Right lobe of liver (tissue), 4 donors: ENCODE measurements around the gene SERTAD3.

ENCODE experiments used
- POLR2A ChIP-seq: fragments of 450-650 bp; IDR thresholded peaks from one replicate; pipeline ENCODE4 v1.6.1; 2017; ENCODE audit warnings: antibody characterized with exemption, mild to moderate bottlenecking
- TF ChIP-seq, protein P1 (sequence below), 4 donors: fragments of 200-600 bp in 3 of 4; fragments of 450-650 bp in 1 of 4; IDR thresholded peaks; one replicate each; pipeline versions ENCODE4 v1.5.1 to v1.8.0; 2016 to 2022; ENCODE audit warnings: antibody characterized with exemption in 4 of 4, mild to moderate bottlenecking in 2 of 4
- donor health status: DM: no; HTN: no; CAD: no.
- donor health status: DM: no; HTN: no; CAD: no.
- donor health status: DM: no; HTN: yes; CAD: no.

- TF ChIP-seq, protein P1, sequence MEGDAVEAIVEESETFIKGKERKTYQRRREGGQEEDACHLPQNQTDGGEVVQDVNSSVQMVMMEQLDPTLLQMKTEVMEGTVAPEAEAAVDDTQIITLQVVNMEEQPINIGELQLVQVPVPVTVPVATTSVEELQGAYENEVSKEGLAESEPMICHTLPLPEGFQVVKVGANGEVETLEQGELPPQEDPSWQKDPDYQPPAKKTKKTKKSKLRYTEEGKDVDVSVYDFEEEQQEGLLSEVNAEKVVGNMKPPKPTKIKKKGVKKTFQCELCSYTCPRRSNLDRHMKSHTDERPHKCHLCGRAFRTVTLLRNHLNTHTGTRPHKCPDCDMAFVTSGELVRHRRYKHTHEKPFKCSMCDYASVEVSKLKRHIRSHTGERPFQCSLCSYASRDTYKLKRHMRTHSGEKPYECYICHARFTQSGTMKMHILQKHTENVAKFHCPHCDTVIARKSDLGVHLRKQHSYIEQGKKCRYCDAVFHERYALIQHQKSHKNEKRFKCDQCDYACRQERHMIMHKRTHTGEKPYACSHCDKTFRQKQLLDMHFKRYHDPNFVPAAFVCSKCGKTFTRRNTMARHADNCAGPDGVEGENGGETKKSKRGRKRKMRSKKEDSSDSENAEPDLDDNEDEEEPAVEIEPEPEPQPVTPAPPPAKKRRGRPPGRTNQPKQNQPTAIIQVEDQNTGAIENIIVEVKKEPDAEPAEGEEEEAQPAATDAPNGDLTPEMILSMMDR (IDR thresholded peaks at IDR 0.05) = no peak
- TF ChIP-seq POLR2A = no peak
Measured at GRCh38 chr19:40438284-40438683, 5.9 kb downstream of the SERTAD3 start.
